PFSK-1 (cell line): Measurements from ENCODE around the gene MOV10.

Experiments
- FOXP2 ChIP-seq: optimal IDR thresholded peaks from 2 replicates; pipeline ENCODE3; 2011; ENCODE audit warnings: borderline replicate concordance, control low read depth, inconsistent platforms; ENCODE audit not compliant: insufficient read depth; ENCODE audit errors: extremely low read length, extremely low read depth
- POLR2AphosphoS5 ChIP-seq: IDR thresholded peaks from 2 replicates; pipeline ENCODE4 v1.6.1; 2012; ENCODE audit warnings: low read depth, mild to moderate bottlenecking, control low read depth, low read length, moderate library complexity
- REST ChIP-seq, 2 experiments: IDR thresholded peaks; 2 replicates each; pipeline versions ENCODE4 v1.6.1 to v1.8.0; 2011 to 2012; ENCODE audit warnings: low read depth in 2 of 2, low read length in 2 of 2, control low read depth in 1 of 2, inconsistent platforms in 1 of 2, mild to moderate bottlenecking in 1 of 2, moderate library complexity in 1 of 2; ENCODE audit not compliant: insufficient read depth in 1 of 2
- SIN3A ChIP-seq: IDR thresholded peaks from 2 replicates; pipeline ENCODE4 v1.6.1; 2012; ENCODE audit warnings: mild to moderate bottlenecking, low read length, moderate library complexity, borderline replicate concordance; ENCODE audit not compliant: insufficient read depth
- TAF1 ChIP-seq: IDR thresholded peaks from 2 replicates; pipeline ENCODE4 v1.6.1; 2012; ENCODE audit warnings: low read length, control low read depth, borderline replicate concordance; ENCODE audit not compliant: insufficient read depth

GRCh38 chr1:112710159-112710558 lies 35.7 kb downstream of the MOV10 start:
- no peak for TF ChIP-seq REST (IDR thresholded peaks at IDR 0.05; ENCODE audit: insufficient read depth in 1 of 2, low read depth in 2 of 2, low read length in 2 of 2)
- TF ChIP-seq POLR2AphosphoS5 = no peak
- no peak for TF ChIP-seq TAF1
- no peak for TF ChIP-seq SIN3A
- TF ChIP-seq FOXP2 = no peak
